Pancreas (tissue), 10 donors: Measurements from ENCODE around the gene MRM3. TPM values are rescaled to one million over a fixed set of nuclear protein-coding genes. Genes with fewer than 3 reads are reported as not detected.
A peak's percentile ranks its signal among the peaks of the same experiment; 100 is the strongest.

ENCODE experiments used
- ATAC-seq, 4 donors: fragments of 200-7000 bp; cut with Tn5 transposase; one replicate each; pipeline versions ENCODE4 v1.8.0 to v1.9.1; 2020; ENCODE audit warnings: mild to moderate bottlenecking in 4 of 4, moderate library complexity in 4 of 4
- DNase-seq, 6 donors: peaks; one replicate each; pipeline ENCODE4 v3.0.0-alpha.2; 2020
- FAIRE-seq: peaks from 2 replicates; lab custom pipeline; 2012; peaks lifted over from hg19 to GRCh38; lab: Jason Lieb, UNC
- H3K27ac ChIP-seq, 4 donors: fragments of 200-600 bp; sonication (generic); 1 replicate in 3 of 4; 2 replicates in 1 of 4; pipeline versions ENCODE4 v1.5.0 to v1.8.0; 2020
- H3K27me3 ChIP-seq, 4 donors: fragments of 200-600 bp; one replicate each; pipeline ENCODE4 v1.8.0; 2021
- H3K36me3 ChIP-seq, 3 donors: fragments of 200-600 bp; sonication (generic) in 1 of 3; one replicate each; pipeline versions ENCODE4 v1.5.0 to v1.8.0; 2020 to 2021
- H3K4me1 ChIP-seq, 3 donors: fragments of 200-600 bp; one replicate each; pipeline ENCODE4 v1.8.0; 2021
- H3K4me3 ChIP-seq, 4 donors: fragments of 200-600 bp; sonication (generic) in 2 of 4; one replicate each; pipeline versions ENCODE4 v1.5.0 to v1.8.0; 2020 to 2021
- H3K9me3 ChIP-seq, 4 donors: fragments of 200-600 bp; one replicate each; pipeline ENCODE4 v1.8.0; 2021
- WGBS, 2 donors: extraction: QIAGEN DNeasy Blood & Tissue Kit; methylation state at CpG; one replicate each; pipeline ENCODE4 v1.1.7; 2013; 5-methylcytosine and 5-hydroxymethylcytosine counted together
- intact Hi-C, 3 donors: fragments of 100-400 bp; cut with DNase I; formaldehyde crosslinking; loops; one replicate each; pipeline versions ENCODE4 v1.11.1 to v1.14.2; 2022
- polyA plus RNA-seq, 2 donors: library from polyadenylated mRNA; stranded (reverse); fragments of 200-250 nt; gene quantifications; one replicate each; pipeline ENCODE4 v1.2.3, GENCODE V29; 2013
- total RNA-seq, 6 donors: library from RNA; stranded (reverse); fragmentation: NEBNext Ultra II Directional in 4 of 6; extraction: Animal tissue kit (Norgen Biotek cat#: 25700) in 4 of 6; gene quantifications; one replicate each; pipeline versions ENCODE4 v1.2.1 to v1.2.4, GENCODE V29; 2021 to 2023
- TF ChIP-seq, protein P1 (sequence below), 4 donors: fragments of 200-600 bp; sonication (generic) in 3 of 4; IDR thresholded peaks; one replicate each; pipeline versions ENCODE4 v1.5.0 to v1.8.0; 2021; ENCODE audit warnings: antibody characterized with exemption in 4 of 4
- donor health status: healthy with polysubstance abuse.
- donor health status: DM: no; HTN: no; CAD: no; lungs with moderate emphysema.
- donor health status: DM: no; HTN: no; CAD: no.
- donor health status: control.
- donor health status: control.
- donor health status: Bipolar disorder and iron deficiency.
- donor health status: DM: yes; HTN: yes; CAD: no.
- donor health status: DM: no; HTN: no; CAD: no.
- donor health status: DM: no; HTN: no; CAD: no.
- donor health status: DM: yes; HTN: yes; CAD: no.

The MRM3 gene
- total and polyA plus RNA-seq, 8 donors: 11.3 to 19.1 (median 13.9) TPM

- no peak for ATAC-seq
- FAIRE-seq: no peak
- TF ChIP-seq, protein P1, sequence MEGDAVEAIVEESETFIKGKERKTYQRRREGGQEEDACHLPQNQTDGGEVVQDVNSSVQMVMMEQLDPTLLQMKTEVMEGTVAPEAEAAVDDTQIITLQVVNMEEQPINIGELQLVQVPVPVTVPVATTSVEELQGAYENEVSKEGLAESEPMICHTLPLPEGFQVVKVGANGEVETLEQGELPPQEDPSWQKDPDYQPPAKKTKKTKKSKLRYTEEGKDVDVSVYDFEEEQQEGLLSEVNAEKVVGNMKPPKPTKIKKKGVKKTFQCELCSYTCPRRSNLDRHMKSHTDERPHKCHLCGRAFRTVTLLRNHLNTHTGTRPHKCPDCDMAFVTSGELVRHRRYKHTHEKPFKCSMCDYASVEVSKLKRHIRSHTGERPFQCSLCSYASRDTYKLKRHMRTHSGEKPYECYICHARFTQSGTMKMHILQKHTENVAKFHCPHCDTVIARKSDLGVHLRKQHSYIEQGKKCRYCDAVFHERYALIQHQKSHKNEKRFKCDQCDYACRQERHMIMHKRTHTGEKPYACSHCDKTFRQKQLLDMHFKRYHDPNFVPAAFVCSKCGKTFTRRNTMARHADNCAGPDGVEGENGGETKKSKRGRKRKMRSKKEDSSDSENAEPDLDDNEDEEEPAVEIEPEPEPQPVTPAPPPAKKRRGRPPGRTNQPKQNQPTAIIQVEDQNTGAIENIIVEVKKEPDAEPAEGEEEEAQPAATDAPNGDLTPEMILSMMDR (IDR thresholded peaks at IDR 0.05): no peak
- Histone ChIP-seq H3K27me3 (no peaks in the 10 kb centered on the region), H3K4me3 (no peak overlapping the region), H3K9me3 (no peaks in the 10 kb centered on the region), H3K27ac (no peak overlapping the region), H3K36me3 (no peaks in the 10 kb centered on the region), H3K4me1 (no peaks in the 10 kb centered on the region)
- intact Hi-C loops: no loop called here
- WGBS, 2 donors: 92 to 96% methylated on average over 14 of the region's 14 CpGs
- DNase-seq: no peak
Measured at GRCh38 chr17:812638-813204, 30.6 kb downstream of the MRM3 start.

DNA sequence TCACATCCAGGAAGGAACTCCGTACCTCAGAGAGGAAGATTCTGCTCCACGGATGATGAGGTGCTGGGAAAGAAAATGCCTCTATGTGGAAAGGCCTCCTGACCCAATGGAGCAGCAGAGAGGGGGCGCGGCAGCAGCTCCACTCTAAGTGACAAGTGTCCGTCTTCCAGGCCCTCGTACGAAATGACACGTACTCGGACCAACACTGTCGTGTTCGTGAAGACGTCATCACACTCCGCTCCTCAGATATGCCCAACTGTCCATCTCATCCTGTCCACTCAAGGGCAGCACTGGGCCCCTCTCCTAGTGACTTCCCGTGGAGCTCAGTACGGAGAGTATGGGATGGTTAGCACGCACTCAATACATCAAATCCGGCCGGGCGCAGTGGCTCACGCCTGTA is 32.2 kb downstream of the MRM3 start:
- no peaks in the 10 kb centered on the region for H3K9me3 ChIP-seq
- no peaks in the 10 kb centered on the region for H3K27me3 ChIP-seq
- peaks cover 0 to 8% (median 0%) of the 10 kb centered on the region in 3 donors for H3K36me3 ChIP-seq
- WGBS, 2 donors: 92 to 94% methylated on average over 20 of the region's 20 CpGs
- DNase-seq: peak in 1 of 6 donors; percentile 34
- intact Hi-C loops: no loop called here
- no peak for ATAC-seq
- no peaks in the 10 kb centered on the region for H3K4me1 ChIP-seq
- no peak for FAIRE-seq
- H3K4me3 ChIP-seq: no peak overlapping the region
- H3K27ac ChIP-seq: no peak overlapping the region
- TF ChIP-seq, protein P1 (IDR thresholded peaks at IDR 0.05): no peak

DNA sequence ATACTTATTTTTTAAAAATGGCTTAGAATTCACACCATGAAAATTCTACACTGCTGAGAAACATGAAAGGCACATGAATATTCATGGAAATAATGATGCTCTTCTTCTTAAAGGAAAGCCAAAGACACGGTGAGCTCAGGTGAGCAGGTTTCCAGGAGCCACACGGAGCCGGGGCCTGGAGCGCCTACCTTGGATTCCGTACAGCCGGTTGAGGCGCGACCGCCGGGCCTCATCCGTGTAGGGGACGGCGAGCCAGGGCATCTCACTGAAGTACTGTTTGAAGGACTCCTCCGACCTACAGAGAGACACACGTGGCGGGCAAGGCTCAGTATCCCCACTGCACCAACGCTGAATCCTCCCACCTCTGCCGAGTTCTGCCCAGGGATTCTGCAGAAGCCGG is 37.1 kb downstream of the MRM3 start:
- Histone ChIP-seq H3K9me3 (no peaks in the 10 kb centered on the region), H3K27me3 (no peaks in the 10 kb centered on the region), H3K4me1 (no peaks in the 10 kb centered on the region), H3K27ac (no peak overlapping the region), H3K36me3 (peaks cover 0 to 22% (median 0%) of the 10 kb centered on the region in 3 donors), H3K4me3 (no peak overlapping the region)
- TF ChIP-seq, protein P1 (IDR thresholded peaks at IDR 0.05): no peak
- ATAC-seq: no peak
- peak in 1 of 6 donors; percentile 3 for DNase-seq
- FAIRE-seq: no peak
- WGBS, 2 donors: 92 to 94% methylated on average over 19 of the region's 19 CpGs
- intact Hi-C loops: no loop called here

- Histone ChIP-seq H3K27ac (no peak overlapping the region), H3K27me3 (no peaks in the 10 kb centered on the region), H3K36me3 (peaks cover 0 to 15% (median 0%) of the 10 kb centered on the region in 3 donors), H3K4me1 (no peaks in the 10 kb centered on the region), H3K9me3 (no peaks in the 10 kb centered on the region), H3K4me3 (no peak overlapping the region)
- TF ChIP-seq, protein P1 (IDR thresholded peaks at IDR 0.05): no peak
- intact Hi-C loops: no loop called here
- FAIRE-seq (no peak), ATAC-seq (no peak), DNase-seq (no peak)
- 89 to 94% methylated on average over 9 of the region's 9 CpGs for WGBS, 2 donors
Measured at GRCh38 chr17:823501-823902, 41.3 kb downstream of the MRM3 start.

GRCh38 chr17:824378-824777 is 42.2 kb downstream of the MRM3 start:
- DNase-seq: no peak
- H3K27ac ChIP-seq: no peak overlapping the region
- H3K4me1 ChIP-seq: no peaks in the 10 kb centered on the region
- 96 to 99% methylated on average over 16 of the region's 16 CpGs for WGBS, 2 donors
- H3K36me3 ChIP-seq: peaks cover 0 to 14% (median 0%) of the 10 kb centered on the region in 3 donors
- no peak overlapping the region for H3K4me3 ChIP-seq
- no peaks in the 10 kb centered on the region for H3K27me3 ChIP-seq
- ATAC-seq: no peak
- FAIRE-seq: no peak
- TF ChIP-seq, protein P1 (IDR thresholded peaks at IDR 0.05): no peak
- no peaks in the 10 kb centered on the region for H3K9me3 ChIP-seq
- intact Hi-C loops: no loop called here
